ENCODE measurements around the gene RGMB.
A peak's percentile ranks its signal among the peaks of the same experiment; 100 is the strongest.

The RGMB gene

DNA sequence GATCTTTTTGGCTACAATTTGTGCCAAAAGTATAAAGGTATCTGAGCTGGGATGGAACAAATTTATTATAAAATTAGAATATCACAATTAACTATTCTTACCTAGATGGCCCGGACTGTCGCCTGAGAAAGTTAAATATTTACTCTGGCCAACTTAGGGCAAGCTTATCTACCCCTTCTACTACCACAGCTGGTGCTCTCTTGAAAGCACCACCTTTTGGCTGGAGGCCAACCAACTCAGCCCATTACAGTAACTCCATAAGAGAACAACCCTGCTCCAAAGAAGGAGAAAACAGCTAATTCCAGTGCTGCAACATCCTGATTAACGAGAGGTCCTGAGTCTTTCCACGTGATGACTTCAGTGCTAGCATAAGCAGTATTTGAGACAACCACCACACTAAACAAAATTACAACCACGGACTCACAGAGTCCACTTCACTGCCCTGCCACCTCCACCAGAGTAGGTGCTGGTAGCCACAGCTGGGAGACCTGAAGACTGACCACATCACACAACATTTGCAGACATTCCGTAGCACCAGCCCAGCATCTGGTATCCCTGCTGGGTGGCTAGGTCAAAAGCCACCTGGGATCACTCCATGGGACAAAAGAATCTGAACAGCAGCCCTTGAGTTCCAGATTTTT lies 43.2 kb downstream of the RGMB start:
- in situ Hi-C loops (cut with MboI; ENCODE audit: low sequenced_read_pairs, unreplicated experiment): no loop called here
- no peak for DNase-seq (ENCODE audit: low spot score)
- TF ChIP-seq, protein P1, sequence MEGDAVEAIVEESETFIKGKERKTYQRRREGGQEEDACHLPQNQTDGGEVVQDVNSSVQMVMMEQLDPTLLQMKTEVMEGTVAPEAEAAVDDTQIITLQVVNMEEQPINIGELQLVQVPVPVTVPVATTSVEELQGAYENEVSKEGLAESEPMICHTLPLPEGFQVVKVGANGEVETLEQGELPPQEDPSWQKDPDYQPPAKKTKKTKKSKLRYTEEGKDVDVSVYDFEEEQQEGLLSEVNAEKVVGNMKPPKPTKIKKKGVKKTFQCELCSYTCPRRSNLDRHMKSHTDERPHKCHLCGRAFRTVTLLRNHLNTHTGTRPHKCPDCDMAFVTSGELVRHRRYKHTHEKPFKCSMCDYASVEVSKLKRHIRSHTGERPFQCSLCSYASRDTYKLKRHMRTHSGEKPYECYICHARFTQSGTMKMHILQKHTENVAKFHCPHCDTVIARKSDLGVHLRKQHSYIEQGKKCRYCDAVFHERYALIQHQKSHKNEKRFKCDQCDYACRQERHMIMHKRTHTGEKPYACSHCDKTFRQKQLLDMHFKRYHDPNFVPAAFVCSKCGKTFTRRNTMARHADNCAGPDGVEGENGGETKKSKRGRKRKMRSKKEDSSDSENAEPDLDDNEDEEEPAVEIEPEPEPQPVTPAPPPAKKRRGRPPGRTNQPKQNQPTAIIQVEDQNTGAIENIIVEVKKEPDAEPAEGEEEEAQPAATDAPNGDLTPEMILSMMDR (IDR thresholded peaks at IDR 0.05; ENCODE audit: borderline replicate concordance, control extremely low read depth, extremely low read depth, insufficient read depth, missing control alignments): no peak

DNA sequence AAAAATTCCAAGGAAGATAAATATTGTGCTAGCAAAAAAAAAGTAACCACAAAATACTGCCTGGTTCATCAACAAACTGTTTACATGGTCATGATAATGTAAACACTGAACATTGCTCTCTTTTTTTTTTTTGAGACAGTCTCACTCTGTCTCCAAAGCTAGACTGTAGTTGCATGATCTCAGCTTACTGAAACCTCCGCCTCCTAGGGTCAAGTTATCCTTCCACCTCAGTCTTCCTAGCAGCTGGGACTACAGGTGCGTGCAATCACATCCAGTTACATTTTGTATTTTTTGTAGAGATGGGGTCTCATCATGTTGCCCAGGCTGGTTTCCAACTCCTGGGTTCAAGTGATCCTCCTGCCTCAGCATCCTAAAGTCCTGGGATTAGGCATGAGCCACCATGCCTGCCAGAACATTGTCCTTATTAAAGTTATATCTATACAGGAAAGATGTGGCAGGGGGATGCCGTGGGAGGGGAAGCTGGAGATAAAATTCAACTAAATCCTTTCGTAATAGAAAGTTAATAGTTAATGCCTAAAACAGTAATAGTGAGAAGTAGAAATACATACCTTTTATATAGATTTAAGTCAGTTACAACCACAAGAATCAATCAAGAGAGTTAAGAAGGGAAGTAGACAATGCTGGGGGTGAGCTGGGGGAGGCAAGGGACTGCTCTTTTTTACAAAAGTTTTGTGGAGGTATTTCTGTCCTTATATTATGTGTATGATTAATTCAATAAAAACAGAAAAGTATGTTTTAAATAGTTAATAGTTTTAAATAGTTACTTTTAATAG lies 52.3 kb downstream of the RGMB start:
- TF ChIP-seq, protein P1 (IDR thresholded peaks at IDR 0.05; ENCODE audit: borderline replicate concordance, control extremely low read depth, extremely low read depth, insufficient read depth, missing control alignments): no peak
- no peak for DNase-seq (ENCODE audit: low spot score)
- in situ Hi-C loops (cut with MboI; ENCODE audit: low sequenced_read_pairs, unreplicated experiment): no loop called here

- in situ Hi-C loops (cut with MboI; ENCODE audit: low sequenced_read_pairs, unreplicated experiment): no loop called here
- TF ChIP-seq, protein P1 (IDR thresholded peaks at IDR 0.05; ENCODE audit: borderline replicate concordance, control extremely low read depth, extremely low read depth, insufficient read depth, missing control alignments): no peak
- peak; percentile 34 for DNase-seq (ENCODE audit: low spot score)
Observed at GRCh38 chr5:98827161-98827560, 53.7 kb downstream of the RGMB start.

DNA sequence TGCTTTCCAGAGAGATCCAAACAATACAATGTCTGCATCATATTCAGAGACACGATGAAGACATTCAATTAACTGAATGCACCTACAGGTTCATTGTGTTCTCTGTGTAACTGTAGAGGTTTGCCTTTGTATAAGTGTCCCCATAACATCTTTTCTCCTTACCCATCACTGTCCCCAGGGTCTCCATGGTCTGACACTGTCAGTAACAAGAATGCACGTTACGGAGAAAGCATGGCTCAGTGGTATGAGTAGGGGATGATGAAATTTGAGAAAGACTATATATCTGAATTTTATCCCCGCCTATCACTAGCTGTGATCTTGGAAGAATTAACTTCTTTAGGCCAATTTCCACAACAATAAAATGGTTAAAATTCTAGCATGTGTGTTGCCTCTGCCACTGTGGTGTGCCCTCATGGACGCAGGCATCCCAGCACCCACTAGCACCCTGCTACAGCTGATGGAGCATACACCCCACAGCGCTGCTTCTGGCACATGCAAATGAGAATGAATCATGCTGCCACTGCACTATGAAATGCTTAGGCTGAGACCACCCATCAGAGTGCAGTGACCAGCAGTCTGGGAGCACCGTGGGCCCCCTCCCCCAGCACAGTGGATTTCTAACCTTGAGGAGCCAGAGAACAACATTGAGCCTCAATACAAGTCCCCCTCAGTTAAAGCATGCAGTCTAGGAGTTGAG lies 54.3 kb downstream of the RGMB start:
- no peak for DNase-seq (ENCODE audit: low spot score)
- in situ Hi-C loops (cut with MboI; ENCODE audit: low sequenced_read_pairs, unreplicated experiment): no loop called here
- TF ChIP-seq, protein P1 (IDR thresholded peaks at IDR 0.05; ENCODE audit: borderline replicate concordance, control extremely low read depth, extremely low read depth, insufficient read depth, missing control alignments): no peak

DNA sequence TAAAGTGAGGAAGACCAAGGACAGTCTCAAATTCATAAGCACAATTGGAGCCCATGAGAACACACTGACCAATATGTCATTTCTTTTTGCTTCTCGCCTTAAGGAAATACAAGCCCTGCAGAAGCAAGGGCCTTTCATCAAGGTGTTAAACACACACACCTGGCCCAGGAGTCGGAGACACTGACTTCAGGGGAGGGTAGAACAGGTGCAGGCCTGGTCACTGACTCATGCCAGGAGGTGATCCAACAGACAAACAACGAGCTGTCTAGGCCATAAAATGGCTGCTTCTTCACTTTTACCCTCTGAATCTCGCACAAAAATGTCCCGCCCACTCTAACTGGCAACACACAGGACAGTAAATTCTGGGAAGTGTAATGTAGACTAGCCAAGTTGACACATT lies 62.7 kb downstream of the RGMB start:
- in situ Hi-C loops (cut with MboI; ENCODE audit: low sequenced_read_pairs, unreplicated experiment): no loop called here
- TF ChIP-seq, protein P1 (IDR thresholded peaks at IDR 0.05; ENCODE audit: borderline replicate concordance, control extremely low read depth, extremely low read depth, insufficient read depth, missing control alignments): no peak
- no peak for DNase-seq (ENCODE audit: low spot score)

GRCh38 chr5:98839469-98840383 lies 66.3 kb downstream of the RGMB start:
- in situ Hi-C loops (cut with MboI; ENCODE audit: low sequenced_read_pairs, unreplicated experiment): no loop called here
- peak; percentile 37 for DNase-seq (ENCODE audit: low spot score)
- TF ChIP-seq, protein P1 (IDR thresholded peaks at IDR 0.05; ENCODE audit: borderline replicate concordance, control extremely low read depth, extremely low read depth, insufficient read depth, missing control alignments): no peak

All from GM13976 (cell line).